Measurements from ENCODE around the gene SIGLEC12.
"Not testable (repeated sequence)": the region's sequence is repeated elsewhere in the genome, so short reads cannot be mapped to it uniquely, and the experiment has no call there.

The SIGLEC12 gene

DNA sequence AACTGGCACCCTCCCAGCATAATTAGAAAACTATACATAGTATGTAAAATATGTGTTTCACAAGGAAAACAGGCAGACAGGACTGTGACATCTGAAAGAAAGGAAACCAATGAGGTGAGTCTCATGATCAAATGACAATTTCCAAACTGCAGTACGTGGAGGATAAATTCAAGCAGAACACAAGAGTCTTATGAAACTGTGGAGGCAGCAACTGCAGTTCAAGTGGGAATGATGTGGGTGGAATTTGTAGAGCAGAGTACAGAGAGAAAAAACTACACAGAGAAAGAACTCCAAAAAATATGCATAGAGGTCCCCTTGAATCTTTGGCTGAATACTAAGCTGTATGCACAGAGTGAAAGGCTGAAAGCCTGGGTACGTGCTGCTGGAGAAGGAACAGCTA is 20.2 kb upstream of the SIGLEC12 start:
- no peak for DNase-seq

DNA sequence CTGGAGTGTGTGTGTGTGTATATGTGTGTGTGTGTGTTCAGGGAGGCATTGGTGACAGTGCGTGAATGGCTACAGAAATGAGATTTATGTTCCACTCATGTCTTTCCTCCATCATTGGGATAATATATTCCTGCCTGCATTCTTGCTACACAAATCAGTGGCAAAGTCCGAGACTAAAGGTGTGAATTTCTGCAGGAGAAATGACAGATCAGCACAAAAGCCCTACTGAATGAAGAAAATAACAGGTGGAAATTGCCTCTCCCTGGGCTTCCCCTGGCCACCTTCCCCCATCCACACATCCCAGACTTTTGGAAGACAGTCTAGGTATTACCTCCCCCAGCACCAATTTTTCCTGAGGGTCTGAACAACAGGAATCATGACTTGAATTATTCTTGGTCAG is 19.8 kb upstream of the SIGLEC12 start:
- no peak for DNase-seq

DNA sequence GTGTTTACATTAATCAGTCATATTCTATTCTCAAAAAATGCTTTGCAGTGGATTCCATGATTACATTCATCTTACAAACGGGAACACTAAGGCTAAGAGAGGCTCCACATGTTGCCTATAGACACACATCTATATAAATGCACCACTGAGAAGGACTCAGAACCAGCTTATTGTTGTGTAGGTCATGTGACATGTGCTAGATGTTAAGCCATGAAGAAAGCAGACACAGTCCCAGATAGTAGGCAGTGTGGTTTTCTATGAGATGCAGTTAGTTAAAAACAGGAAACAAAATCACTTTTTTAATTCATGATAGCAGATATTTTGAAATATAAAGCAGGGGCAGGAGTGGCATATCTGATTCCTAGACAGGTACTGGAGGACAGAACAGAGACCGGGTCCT is 19.1 kb upstream of the SIGLEC12 start:
- no peak for DNase-seq

DNA sequence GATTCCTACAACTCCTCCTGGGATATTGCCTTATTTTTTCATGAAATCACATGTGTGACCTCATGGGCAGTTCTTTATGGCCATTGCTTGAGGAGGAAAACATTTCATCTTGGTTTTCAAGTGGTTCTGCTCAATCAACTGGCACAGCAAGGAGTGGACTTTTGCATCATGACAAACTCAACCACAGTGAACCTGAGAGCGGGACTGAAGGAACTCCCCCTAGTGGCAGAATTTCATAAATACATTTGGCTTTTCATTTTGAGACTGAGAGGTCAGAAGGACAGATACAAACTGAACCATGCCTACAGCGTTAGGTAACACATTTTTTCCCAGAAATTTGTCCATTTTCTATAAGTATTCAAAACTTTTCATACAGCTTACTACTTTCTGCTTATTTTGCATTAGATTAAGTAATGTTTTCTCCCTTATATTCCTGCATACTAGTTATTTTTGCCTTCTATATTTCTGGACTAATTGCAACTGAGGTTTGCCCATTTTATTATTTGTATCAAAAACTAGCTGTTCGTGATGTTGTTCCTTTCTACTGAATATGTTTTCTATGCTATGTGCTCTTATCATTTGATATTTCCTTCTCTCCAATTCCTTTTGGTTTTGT is 13.4 kb upstream of the SIGLEC12 start:
- DNase-seq, result peak; percentile 26 to 57

DNA sequence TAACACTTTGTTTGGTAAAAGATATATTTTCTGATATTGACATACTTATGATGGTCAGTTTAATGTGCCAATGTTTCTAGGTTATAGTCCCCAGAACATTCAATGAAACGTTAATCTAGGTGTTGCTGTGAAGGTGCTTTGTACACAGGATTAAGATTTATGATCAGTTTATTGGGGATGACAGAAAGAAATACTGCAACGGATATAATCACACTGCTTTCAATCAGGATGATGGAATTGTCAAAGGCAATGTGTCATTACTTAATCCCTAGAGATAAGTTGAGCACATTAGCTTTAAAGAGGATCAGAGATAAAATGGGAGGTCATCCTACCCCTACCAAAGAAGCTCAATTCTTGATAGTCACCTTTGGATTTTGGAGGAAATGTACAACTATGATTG is 12.4 kb upstream of the SIGLEC12 start:
- no peak for DNase-seq

DNA sequence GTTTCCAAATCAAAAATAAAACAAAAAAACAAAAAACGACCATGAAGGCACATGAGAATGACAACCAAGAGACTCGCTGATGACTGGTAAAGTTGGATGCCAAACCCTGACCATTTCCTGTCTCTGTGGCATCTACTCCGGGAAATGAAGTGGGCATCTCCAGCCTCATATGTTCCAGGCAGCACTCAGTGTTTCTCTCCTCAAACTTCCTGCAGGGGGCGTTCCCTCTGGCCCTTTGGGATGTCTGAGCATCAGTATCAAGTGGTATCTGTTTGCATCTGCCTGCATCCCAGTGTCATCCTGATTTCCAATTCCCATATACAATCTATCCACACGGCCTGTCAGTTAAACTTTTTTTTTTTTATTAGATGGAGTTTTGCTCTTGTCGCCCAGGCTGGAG is 9.8 kb upstream of the SIGLEC12 start:
- no peak for DNase-seq

DNA sequence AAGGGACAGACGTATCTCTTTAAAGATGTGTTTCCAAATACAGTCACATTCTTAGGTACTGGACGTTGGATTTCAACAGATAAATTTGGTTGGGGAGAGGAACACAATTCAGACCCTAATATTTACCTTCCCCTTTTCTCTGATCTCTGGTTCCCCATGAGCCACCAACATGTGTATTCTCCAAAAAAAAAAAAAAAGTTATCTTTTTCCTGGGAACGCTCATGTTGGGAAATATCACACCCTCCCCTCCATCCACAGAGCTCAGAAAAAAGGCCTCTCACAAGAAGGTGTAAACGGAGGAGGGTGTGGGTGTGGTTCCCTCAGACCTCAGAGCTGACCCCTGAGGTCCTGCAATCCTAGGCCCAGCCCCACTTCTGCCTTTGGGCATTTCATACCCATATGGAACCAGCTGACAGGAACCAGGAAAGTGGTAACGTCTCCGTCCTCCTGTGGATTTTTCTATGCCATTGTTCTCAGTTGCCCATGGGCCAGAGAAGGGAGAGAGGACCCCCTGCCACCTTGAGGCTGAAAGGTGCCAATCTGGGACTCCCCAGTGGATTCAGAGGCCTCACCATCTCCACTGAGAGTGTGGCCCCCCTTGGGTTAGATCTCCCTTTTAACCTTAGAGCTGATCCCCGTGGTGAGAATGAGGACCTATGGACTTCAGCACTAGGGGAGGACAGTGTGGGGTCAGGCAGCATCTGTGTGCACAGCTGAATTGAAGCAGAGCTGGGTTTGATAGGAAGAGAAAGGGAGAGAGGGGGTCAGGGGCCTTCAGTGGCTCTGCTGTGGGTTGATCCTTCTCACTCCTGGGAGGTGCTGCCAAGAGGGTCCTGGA is 8.4 kb upstream of the SIGLEC12 start:
- DNase-seq, result no peak

DNA sequence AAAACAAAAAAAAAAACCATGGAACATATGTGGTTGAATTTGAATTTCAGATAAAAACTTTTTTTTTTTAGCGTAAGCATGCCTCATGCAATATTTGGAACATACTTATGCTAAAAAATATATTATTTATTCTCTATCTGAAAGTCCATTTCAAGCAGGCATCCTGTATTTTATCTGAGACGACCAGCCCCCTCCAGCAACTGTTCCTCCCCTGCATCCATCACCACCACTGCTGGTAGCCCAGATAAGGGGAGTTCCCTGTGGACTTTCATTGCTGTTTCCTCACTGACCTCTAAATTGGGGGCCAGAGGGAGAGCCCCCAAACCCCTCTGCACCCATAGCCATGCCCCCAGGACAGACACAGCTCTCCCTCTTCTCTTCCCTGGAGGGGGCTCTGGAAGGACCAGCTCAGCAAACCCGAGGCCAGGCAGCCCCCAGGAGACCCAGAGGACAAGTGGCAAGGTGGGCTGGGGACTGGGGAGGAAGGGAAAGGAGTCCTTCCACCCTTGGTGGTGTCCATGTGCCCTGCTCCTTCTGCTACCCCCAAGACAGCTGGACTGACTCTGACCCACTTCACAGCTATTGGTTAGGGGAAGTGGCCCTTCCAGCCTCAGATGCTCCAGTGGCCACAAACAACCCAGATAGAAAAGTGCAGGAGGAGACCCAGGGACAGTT is 6.6 kb upstream of the SIGLEC12 start:
- no peak for DNase-seq

DNA sequence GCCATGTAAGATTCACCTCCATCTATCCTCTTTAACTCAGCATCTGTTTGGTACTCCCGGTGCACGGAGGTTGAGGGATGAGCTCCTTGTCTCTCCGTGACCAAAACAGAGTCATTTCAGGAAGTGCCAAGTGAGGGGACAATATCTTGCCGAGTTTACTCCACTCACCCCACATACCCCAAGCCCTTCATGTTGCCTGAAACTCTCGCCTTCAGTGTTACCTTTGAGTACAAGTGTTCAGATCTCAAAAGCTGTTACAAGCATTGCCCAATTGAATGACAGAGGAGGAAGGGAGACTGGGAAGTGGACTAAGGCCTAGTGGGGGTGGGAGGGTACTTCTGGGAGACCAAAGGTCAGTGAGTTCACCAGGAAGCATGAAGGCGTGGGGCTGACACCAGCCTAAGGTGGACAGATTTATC is 6.0 kb upstream of the SIGLEC12 start:
- no peak for DNase-seq

DNA sequence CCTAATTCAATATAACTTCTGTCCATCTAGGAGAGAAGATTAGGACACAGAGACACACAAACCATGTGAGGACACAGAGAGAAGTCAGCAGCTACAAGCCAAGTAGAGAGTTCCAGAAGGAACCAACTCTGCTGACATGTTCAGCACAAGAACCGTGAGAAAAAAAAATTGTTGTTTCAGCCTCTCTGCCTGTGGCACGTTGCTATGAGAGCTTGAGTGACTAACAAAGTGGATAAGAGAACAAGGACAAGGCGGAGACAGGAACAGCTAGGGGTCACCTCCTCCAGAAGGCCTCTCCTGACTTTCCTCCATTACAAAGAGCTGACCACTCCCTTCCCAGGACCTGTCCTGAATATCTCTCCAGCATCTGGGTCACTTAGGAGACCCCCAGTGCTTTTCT is 5.6 kb upstream of the SIGLEC12 start:
- no peak for DNase-seq

DNA sequence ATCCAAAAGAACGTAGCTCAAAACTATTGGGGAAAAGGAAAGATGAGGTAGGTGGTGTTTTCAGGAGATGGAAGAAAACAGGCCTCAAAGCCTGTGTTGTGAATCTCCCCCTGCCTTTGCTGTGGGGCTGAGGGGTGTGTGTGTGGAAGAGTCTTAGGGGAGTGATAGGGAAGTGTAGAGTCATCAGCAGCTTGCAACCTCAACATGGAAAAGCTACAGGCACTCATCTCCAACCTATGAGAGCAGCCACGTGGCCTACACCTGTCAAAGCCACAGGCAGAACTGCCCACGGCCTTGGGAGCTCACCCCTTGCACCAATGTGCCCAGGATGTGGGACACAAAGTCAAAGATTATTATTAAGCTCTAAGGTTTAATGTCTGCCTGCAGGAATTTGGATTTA is 4.3 kb upstream of the SIGLEC12 start:
- DNase-seq, result no peak

DNA sequence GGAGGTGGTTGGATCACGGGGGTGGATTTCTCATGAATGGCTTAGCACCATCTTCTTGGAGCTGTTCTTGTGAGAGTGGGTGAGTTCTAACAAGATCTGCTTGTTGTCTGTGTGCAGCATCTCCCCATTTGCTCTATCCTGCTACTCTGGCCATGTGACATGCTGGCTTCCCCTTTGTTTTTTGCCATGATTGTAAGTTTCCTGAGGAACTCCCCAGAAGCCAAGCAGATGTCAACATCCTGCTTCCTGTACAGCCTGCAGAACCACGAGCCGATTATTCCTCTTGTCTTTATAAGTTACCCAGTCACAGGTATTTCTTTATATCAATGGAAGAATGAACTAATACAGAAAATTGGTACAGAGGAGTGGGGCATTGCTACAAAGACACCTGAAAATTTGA is 2.3 kb upstream of the SIGLEC12 start:
- DNase-seq, result no peak

DNA sequence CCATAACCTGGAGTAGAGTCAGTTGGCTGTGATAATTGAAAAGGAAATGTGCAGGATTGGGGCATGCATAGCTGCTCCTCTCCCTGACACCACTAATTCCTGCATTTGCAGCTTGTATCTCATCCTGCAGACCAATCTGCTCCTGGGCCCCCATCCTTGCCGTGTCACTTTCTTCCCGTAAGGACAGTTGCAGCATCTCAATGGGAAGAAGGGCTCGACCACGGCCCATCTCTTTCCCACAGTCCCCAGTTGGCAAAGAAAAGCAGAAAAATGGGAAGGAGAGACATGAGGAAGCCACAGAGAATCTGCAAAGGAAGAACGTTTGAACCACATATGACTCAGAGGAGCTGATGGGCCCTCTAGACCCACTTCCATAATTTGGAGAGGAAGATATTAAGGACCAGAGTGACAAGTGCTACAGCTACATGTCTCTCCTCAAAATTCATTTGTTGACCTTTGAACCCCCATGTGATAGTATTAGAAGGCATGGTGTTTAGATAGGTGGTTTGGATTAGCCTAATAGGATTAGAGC is 1.8 kb upstream of the SIGLEC12 start:
- no peak for DNase-seq

DNA sequence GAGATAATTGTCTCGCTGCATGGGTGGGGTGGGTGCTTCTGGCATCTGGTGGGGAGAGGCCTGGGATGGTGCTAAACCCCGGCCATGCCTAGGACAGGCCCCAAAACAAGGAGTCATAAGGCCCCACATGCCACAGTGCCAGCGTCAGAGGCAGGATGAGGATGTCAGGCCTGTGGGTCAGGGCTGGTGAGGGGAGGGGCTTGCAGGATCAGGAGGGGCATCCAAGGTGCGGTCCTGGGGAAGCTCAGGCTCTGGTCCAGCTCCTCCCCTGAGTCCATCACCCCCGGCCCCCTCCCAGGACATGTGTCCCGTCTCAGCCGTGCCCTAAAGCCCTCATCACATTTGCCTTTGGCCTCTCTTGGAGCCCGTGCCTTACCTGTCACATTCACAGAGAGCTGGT is 669 bp downstream of the SIGLEC12 start:
- DNase-seq, result not testable (repeated sequence)

DNA sequence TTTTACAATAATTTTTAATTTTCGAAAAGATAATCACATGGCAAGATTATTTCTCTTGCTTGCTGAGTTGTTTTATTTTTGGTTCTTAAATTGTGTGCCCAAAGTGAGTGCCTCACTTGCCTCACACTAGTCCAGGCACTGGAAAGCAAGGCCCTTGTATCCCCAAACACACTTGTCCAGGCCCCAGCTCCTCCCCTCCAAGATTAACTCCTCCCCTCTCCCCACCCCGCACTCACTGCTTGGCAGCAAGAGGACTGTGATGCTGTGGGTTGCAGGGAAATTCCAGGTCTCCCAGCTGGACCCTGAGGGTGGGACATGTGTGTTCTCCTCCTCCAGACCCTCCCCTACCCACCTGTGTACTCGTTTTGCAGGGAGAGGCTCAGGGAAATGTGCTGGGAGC is 3.9 kb downstream of the SIGLEC12 start:
- DNase-seq, result no peak

DNA sequence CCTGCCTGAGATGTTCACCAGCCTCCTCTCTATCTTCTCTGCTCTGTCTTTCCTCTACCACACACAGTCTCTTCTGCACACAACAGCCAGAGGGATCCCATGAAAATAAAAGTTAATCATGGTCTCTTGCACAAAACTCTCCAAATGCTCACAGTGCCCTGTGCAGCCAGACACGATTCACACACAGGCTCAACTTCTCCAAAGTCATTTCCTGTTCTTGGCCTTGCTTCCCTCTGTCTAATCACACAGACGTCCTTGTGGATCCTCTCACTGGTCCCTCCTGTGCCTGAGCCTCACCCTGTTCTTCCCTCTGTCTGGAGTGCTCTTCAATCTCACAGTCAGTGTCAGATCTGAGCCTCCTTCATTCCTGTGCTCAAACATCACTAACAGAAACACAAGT is 7.8 kb downstream of the SIGLEC12 start:
- no peak for DNase-seq

DNA sequence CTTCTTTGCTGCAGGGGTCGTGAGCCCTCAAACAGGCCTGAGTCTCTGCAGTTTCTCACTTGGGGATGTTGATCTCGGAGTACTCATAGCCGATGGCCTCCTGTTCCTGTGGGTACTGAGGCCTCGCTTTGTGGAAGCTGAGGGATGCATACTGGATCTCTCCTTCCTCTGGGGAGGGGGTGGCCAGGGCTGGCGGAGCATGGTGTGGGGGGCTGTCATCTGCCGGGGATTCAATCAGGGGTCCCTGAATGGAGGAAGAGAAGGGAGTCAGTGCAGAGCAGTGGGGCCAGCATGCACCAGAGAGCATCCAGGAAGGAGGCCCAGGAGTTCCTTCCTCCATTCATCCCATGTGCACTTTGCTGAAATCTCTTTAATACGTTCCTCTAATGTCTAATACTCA is 10.0 kb downstream of the SIGLEC12 start:
- DNase-seq, result no peak

DNA sequence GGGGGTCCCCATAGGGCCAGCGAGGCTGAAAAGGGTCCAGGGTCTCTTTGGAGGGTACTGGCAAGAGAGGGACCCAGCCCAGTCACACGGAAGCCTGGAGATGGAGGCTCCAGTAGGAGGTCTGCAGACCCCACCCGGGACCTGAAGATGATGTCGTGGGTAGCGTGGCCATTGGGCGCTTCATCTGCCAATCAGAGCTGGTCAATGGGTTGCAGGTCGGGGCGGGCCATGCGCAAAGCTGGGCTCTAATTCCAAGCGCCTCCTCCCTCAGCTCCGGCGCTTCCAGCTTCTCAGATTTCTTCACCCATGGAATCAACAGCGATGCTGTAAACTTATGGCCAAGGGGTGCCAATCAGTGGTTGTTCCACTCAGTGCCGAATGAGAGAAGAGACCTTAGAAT is 10.9 kb downstream of the SIGLEC12 start:
- no peak for DNase-seq

DNA sequence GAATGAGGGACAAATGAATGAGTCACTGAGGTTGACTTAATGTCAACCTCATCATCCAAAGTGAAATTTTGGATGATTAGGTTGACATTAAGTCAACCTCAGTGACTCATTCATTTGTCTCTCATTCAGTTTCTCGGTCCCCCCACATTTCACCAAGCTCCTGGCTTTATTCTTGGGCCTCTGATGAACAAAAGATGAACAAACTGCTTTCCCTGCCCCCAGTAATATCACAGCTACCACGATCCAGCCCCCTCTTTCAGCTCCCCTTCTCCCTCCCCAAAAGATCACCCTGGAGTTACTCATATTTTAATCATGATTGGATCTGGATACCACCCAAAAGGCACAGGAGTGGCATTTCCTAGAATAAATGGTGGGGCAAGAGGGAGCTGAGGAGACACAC is 12.5 kb downstream of the SIGLEC12 start:
- no peak for DNase-seq

DNA sequence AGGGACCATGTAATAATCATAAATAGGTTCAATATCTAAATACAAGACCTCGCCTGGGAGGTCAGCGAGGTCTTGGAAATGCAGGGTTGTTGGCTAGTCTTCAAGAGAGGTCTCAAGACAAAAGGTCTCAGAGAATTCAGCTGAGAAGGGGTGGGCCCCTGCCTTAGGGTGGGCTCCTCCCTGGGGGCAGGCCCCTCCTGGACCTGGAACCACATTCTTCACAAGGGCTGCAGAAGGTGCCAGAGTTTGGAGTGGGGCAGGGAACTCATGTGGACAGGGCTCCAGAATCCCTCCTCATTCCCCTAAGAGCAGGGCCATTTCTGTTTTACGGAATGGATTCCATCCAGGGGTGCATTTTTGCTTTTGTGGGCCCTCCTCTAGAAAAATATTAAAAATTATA is 13.1 kb downstream of the SIGLEC12 start:
- no peak for DNase-seq

DNA sequence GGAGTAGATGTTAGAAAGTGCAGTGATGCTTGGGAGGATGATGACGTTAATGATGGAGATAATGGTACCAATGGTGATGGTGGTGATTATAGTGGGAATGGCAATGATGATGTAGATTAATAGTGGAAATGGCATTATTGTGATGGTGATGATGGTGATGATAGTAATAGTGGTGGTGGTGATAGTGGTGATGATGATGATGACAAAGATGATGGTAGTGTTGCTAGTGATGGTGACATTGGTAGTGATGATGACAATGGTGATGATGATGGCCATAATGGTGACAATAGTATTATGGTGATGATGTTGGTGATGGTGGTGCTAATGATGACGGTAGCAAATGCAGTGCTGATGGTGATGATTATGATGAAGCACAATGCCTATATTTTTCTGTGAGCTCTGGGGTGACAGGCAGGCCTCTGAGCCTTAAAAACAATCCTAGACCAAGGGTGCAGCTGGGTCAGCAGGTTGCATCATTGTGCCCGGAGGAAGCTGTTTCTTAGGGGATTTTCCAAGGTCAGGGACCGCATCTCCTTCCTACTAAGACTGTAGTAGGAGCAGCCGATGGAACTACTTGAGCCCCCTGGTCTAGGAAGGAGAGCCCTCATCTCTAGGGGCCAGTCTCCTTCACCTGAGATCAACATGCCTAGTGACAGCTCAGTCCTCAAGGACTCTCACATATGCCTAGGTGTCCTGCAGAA is 15.5 kb downstream of the SIGLEC12 start:
- no peak for DNase-seq

DNA sequence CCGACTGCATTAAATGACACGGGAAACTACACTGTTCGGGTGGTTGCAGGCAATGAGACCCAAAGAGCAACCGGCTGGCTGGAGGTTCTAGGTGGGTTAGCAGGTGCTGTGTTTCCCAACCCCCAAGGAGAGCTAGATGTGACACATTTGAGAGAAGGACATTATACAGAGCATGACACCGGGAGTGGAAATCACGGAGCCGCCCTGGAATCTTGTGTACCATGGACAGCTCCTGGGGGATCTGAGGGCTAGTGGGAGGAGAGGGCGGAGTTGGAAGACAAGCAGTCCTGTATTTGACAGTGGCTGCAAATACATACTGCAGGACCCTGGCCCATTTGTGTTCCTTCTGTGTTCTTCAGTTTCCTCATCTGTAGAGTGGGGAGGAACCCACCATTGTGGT is 21.0 kb downstream of the SIGLEC12 start:
- DNase-seq, result no peak

Data from CD4-positive, alpha-beta T cell treated with Interleukin-4 for 1 hour (primary cell).